ENCODE results near the gene STK17A.

- TF ChIP-seq, protein P1, sequence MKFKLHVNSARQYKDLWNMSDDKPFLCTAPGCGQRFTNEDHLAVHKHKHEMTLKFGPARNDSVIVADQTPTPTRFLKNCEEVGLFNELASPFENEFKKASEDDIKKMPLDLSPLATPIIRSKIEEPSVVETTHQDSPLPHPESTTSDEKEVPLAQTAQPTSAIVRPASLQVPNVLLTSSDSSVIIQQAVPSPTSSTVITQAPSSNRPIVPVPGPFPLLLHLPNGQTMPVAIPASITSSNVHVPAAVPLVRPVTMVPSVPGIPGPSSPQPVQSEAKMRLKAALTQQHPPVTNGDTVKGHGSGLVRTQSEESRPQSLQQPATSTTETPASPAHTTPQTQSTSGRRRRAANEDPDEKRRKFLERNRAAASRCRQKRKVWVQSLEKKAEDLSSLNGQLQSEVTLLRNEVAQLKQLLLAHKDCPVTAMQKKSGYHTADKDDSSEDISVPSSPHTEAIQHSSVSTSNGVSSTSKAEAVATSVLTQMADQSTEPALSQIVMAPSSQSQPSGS (tag by site-specific recombination; IDR thresholded peaks at IDR 0.05; ENCODE audit: low read depth), result no peak
- no peak for TF ChIP-seq SCRT2 (tag by site-specific recombination; IDR thresholded peaks at IDR 0.05)
Observed at GRCh38 chr7:43655584-43655983, 72.7 kb downstream of the STK17A start.
